NK-92 (cell line): ENCODE measurements around the gene MMP1.

Experiments
- DNase-seq: peaks from one replicate; lab custom pipeline; 2025; ENCODE audit not compliant: unreplicated experiment; lab: John Stamatoyannopoulos, UW

The MMP1 gene

GRCh38 chr11:102798012-102798746 lies at the start of gene MMP1:
Gene MMP1 (minus strand): TSS chr11:102798160. CDS start chr11:102798092, 68 bp downstream.
- DNase-seq: no peak

GRCh38 chr11:102846292-102846691 lies 48.3 kb upstream of the MMP1 start:
- no peak for DNase-seq

- no peak for DNase-seq
Observed at GRCh38 chr11:102843489-102843888, 45.5 kb upstream of the MMP1 start, which contains the start of gene MMP3. Gene MMP3 (minus strand): TSS chr11:102843609. CDS start chr11:102843546, 63 bp downstream.

GRCh38 chr11:102842930-102843329 lies 45.0 kb upstream of the MMP1 start:
- no peak for DNase-seq

- no peak for DNase-seq
Observed at GRCh38 chr11:102840018-102840417, 42.1 kb upstream of the MMP1 start.

GRCh38 chr11:102837646-102838045 lies 39.7 kb upstream of the MMP1 start:
- DNase-seq: no peak

- DNase-seq: no peak
Observed at GRCh38 chr11:102837156-102837555, 39.2 kb upstream of the MMP1 start.

- no peak for DNase-seq
Observed at GRCh38 chr11:102836290-102836875, 38.4 kb upstream of the MMP1 start.

GRCh38 chr11:102833731-102834130 lies 35.8 kb upstream of the MMP1 start:
- no peak for DNase-seq

- no peak for DNase-seq
Observed at GRCh38 chr11:102832612-102833011, 34.7 kb upstream of the MMP1 start.

GRCh38 chr11:102831489-102832440 lies 33.8 kb upstream of the MMP1 start:
- no peak for DNase-seq

GRCh38 chr11:102831128-102831488 lies 33.1 kb upstream of the MMP1 start:
- no peak for DNase-seq

- DNase-seq: no peak
Observed at GRCh38 chr11:102830001-102830727, 32.2 kb upstream of the MMP1 start.

- DNase-seq: no peak
Observed at GRCh38 chr11:102829316-102830000, 31.5 kb upstream of the MMP1 start.

- DNase-seq: no peak
Observed at GRCh38 chr11:102824556-102824955, 26.6 kb upstream of the MMP1 start.

- DNase-seq: no peak
Observed at GRCh38 chr11:102819491-102819890, 21.5 kb upstream of the MMP1 start.

- DNase-seq: no peak
Observed at GRCh38 chr11:102813484-102813883, 15.5 kb upstream of the MMP1 start.

GRCh38 chr11:102812188-102812587 lies 14.2 kb upstream of the MMP1 start:
- DNase-seq: no peak

- DNase-seq: no peak
Observed at GRCh38 chr11:102810950-102811660, 13.1 kb upstream of the MMP1 start.

GRCh38 chr11:102809971-102810370 lies 12.0 kb upstream of the MMP1 start:
- DNase-seq: no peak
